Ammon's horn (tissue), 1 donor: ENCODE data around the gene VAV3.
A peak's percentile ranks its signal among the peaks of the same experiment; 100 is the strongest.

Source experiments
- DNase-seq: peaks from one replicate; pipeline ENCODE4 v3.0.0-alpha.2; 2016; ENCODE audit warnings: low spot score

Gene VAV3

DNA sequence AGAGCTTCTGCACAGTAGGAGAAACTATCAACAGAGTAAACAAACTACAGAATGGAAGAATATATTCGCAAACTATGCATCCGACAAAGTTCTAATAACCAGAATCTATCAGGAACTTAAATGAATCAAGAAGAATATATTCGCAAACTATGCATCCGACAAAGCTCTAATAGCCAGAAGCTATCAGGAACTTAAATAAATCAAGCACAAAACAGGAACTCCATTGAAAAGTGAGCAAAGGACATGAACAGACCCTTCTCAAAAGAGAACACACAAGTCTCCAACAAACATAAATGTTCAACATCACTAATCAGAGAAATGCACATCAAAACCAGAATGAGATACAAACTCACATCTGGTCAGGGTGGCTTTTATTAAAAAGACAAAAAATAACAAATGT is 126.9 kb downstream of the VAV3 start:
- DNase-seq: no peak

- DNase-seq: no peak
These were observed 129.8 kb downstream of the VAV3 start for GRCh38 chr1:107835151-107835670.

GRCh38 chr1:107833061-107833460 is 131.9 kb downstream of the VAV3 start:
- no peak for DNase-seq

- no peak for DNase-seq
These were observed 133.1 kb downstream of the VAV3 start for GRCh38 chr1:107831921-107832320.

- no peak for DNase-seq
These were observed 134.5 kb downstream of the VAV3 start for GRCh38 chr1:107830526-107830925.

GRCh38 chr1:107830075-107830474 is 134.9 kb downstream of the VAV3 start:
- DNase-seq: no peak

- peak; percentile 52 for DNase-seq
These were observed 135.8 kb downstream of the VAV3 start for GRCh38 chr1:107829036-107829770.

DNA sequence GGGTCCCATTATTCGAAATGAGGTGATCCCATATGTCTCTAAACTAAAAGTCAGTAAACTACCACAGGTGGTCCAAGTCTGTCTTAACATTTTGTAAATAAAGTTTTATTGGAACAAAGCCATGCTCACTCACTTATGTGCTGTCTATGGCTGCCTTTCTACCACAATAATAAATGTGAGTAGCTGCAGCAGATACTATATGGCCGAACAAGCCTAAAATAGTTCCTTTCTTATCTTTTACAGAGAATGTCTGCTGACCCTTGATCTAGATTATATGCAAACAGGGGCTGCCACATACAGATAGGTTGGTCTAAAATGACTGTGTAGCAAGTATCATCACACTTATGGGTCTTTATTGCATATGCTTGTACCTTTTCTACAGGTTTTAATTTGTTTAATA is 140.0 kb downstream of the VAV3 start:
- no peak for DNase-seq

DNA sequence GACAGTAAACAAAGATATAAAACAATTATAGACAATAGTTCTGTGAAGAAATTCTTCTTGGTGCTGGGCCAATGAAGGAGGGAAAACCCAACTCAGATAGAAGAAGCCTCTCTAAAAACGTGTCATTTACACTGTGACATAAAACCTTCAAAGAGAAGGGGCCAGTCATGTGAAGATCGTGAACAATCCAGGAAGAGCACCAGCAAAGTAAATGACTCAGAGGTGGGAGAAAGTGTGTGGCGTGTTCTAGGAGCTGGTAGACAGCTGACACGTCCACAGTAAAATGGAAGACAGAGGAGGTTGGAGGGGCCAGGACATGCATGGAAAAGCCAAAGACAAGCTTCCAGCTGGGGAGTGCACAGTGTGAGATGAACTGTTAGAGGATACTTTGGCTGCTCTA is 143.6 kb downstream of the VAV3 start:
- no peak for DNase-seq

DNA sequence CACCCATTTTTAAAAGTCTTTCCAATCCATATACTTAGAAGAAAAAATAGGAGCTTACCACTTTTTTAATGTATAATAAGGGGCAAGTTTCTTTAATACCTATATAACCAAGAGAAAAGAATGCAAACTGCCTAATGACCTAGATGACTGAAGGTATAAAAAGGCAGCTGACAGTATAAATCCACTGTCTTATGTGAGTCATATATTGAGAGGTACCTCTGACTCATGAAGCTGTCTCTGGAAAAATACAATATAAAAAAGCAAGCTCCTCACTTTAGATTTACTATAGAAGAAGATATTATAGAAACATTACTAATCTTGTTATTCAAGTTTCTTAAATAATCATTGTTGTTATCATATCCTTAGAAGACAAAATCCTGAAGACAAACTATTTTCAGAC is 144.2 kb downstream of the VAV3 start:
- DNase-seq: no peak

GRCh38 chr1:107817935-107818334 is 147.0 kb downstream of the VAV3 start:
- DNase-seq: no peak

DNA sequence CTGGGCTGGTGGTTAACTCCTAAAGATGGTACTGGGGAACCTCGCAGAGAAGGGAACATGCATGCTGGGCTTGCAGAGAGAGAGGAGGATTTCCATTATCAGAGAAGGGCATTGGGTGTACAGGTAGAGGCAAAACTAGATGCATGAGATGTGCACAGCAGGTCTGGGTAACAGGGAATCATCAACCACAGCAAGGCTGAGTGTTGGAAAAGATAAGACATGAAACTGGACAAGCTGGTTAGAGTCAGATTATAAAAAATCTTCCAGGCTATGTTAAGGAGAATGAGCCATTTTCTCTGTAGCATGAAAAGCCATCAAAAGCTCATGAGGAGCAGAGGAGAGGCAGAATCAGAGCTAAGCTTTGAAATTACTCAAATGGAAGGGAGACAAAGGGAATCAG is 147.8 kb downstream of the VAV3 start:
- DNase-seq: no peak

- no peak for DNase-seq
These were observed 154.6 kb downstream of the VAV3 start for GRCh38 chr1:107810291-107810951.

DNA sequence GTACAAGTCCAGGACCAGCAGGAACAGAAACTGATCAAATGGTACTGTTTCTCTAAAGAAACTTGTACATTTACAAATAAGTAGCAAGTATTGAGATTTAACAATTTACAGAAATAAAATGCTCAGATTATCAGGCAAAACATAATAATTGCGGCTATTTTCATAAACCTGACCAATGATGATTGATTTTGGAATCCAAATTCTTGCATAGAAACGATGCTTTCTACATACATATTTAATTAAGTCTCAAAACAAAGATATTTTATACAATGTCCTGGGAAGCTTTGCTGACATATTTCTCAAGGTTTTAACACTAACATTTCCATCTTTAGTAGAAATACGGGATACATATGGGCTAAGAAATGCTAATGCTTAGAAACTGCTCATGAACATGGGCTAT is 157.1 kb downstream of the VAV3 start:
- no peak for DNase-seq

- DNase-seq: no peak
These were observed 157.6 kb downstream of the VAV3 start for GRCh38 chr1:107807405-107807804.

DNA sequence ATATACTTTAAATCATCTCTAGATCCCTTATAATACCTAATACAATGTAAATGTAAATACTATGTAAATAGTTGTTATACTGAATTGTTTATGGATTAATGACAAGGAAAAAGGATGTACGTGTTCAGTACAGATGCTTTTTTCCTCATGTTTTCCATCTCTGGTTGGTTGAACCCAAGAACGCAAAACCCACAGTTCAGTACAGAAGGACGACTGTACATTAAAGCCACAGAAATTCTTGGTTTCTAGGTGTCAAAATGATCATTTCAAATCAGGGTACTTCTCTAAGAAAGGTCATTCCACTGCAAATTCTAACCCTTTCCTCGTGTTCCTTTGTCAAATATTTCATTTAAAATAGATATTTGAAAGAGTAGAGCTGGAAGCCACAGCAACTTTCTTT is 158.1 kb downstream of the VAV3 start:
- no peak for DNase-seq

GRCh38 chr1:107804741-107805140 is 160.2 kb downstream of the VAV3 start:
- DNase-seq: no peak

GRCh38 chr1:107804134-107804533 is 160.8 kb downstream of the VAV3 start:
- no peak for DNase-seq

DNA sequence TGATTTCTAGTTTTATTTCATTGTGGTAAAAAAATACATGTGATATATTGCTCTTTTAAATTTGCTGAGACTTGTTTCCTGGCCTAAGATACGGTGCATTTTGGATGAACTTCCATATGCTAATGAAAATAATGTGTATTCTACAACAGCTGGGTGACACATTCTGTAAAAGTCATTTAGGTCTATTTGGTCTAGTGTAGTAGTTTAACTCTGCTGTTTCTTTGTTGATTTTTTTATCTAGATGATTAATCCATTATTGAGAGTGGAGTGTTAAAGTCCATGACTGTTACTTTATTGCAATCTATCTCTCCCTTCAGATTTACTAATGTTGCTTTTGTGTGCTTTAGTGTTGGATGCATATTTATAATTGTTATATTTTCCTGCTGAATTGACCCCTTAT is 161.4 kb downstream of the VAV3 start:
- no peak for DNase-seq

DNA sequence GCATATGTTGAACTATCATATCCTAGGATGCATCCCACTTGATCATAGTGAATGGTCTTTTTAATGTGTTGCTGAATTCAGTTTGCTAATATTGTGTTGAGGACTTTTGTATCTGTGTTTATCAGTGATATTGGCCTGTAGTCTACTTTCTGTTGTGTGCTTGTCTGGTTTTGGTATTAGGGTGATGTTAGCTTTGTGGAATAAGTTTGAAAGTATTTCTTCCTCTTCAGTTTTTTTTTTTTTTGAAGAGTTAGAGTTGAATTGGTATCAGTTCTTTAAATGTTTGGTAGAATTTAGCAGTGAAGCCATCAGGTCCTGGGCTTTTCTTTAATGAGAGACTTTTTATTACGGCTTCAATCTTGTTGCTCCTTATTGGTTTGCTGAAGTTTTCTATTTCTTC is 162.3 kb downstream of the VAV3 start:
- DNase-seq: no peak

- no peak for DNase-seq
These were observed 169.0 kb downstream of the VAV3 start for GRCh38 chr1:107795994-107796393.

DNA sequence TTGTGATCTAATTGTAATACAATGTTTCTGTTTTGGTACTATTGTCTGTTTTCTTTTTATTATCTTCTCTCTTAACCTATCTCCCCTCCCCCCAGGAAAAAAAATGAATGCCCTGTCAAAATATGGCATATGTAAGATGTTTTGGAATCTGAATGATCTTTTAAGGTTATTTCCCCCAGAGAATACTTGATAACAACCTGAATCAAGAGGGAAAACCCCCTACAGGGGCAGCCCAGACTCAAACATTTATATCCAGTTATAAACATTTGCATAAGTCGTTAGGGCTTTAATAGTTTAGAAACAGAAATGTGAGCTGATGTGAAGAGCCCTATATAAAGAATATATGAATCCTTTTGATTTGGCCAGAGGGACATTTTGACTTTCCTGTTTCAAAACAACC is 169.5 kb downstream of the VAV3 start:
- no peak for DNase-seq

GRCh38 chr1:107794571-107794970 is 170.4 kb downstream of the VAV3 start:
- DNase-seq: no peak
